Tibial nerve (tissue), 4 donors: ENCODE data around the gene NFKBIA. TPM values are rescaled to one million over a fixed set of nuclear protein-coding genes. Genes with fewer than 3 reads are reported as not detected.
A peak's percentile ranks its signal among the peaks of the same experiment; 100 is the strongest.
"Not testable (repeated sequence)": the region's sequence is repeated elsewhere in the genome, so short reads cannot be mapped to it uniquely, and the experiment has no call there.

Experiments used
- DNase-seq, 2 donors: peaks; one replicate each; pipeline ENCODE4 v3.0.0-alpha.2; 2019; ENCODE audit warnings: low spot score in 2 of 2
- H3K27ac ChIP-seq, 4 donors: fragments of 200-600 bp; sonication (generic) in 3 of 4; one replicate each; pipeline ENCODE4 v1.5.1; 2017 to 2019; ENCODE audit warnings: mild to moderate bottlenecking in 1 of 4
- H3K27me3 ChIP-seq, 2 donors: fragments of 200-600 bp; sonication (generic) in 1 of 2; one replicate each; pipeline versions ENCODE4 v1.5.1 to v1.6.0; 2017 to 2019
- H3K36me3 ChIP-seq, 3 donors: fragments of 200-600 bp; sonication (generic); one replicate each; pipeline ENCODE4 v1.5.1; 2018 to 2019
- H3K4me1 ChIP-seq, 4 donors: fragments of 200-600 bp; sonication (generic) in 3 of 4; one replicate each; pipeline ENCODE4 v1.5.1; 2017 to 2019
- H3K4me3 ChIP-seq, 4 donors: fragments of 200-600 bp; sonication (generic) in 3 of 4; one replicate each; pipeline ENCODE4 v1.5.1; 2017 to 2019; ENCODE audit warnings: mild to moderate bottlenecking in 1 of 4, moderate library complexity in 1 of 4
- H3K9me3 ChIP-seq, 4 donors: fragments of 200-600 bp; sonication (generic) in 3 of 4; one replicate each; pipeline ENCODE4 v1.5.1; 2017 to 2019
- CTCF ChIP-seq, 5 experiments: fragments of 200-600 bp in 3 of 5; fragments of 450-650 bp in 2 of 5; sonication (generic) in 3 of 5; IDR thresholded peaks; one replicate each; pipeline ENCODE4 v1.5.1; 2016 to 2019; ENCODE audit warnings: antibody characterized with exemption in 5 of 5, mild to moderate bottlenecking in 3 of 5, moderate library complexity in 2 of 5
- EP300 ChIP-seq, 2 donors: sonication (generic); formaldehyde crosslinking; IDR thresholded peaks; one replicate each; pipeline ENCODE4 v1.6.1; 2017; ENCODE audit warnings: antibody characterized with exemption in 2 of 2, mild to moderate bottlenecking in 1 of 2
- POLR2A ChIP-seq, 2 donors: fragments of 450-650 bp; IDR thresholded peaks; one replicate each; pipeline ENCODE4 v1.6.1; 2017; ENCODE audit warnings: antibody characterized with exemption in 2 of 2, mild to moderate bottlenecking in 2 of 2, moderate library complexity in 2 of 2
- WGBS, 2 donors: methylation state at CpG; one replicate each; pipeline ENCODE4 v1.1.5; 2018; 5-methylcytosine and 5-hydroxymethylcytosine counted together
- total RNA-seq, 4 donors: library from RNA; depleted of rRNA; stranded (reverse); fragments of >200 nt; gene quantifications; one replicate each; pipeline ENCODE4 v1.1.0, GENCODE V29; 2016

NFKBIA gene
- total RNA-seq, 4 donors from 2014 or later, result 631 to 1,165 (median 930) TPM

GRCh38 chr14:35375558-35376025, 29.0 kb downstream of the NFKBIA start:
- TF ChIP-seq EP300 (IDR thresholded peaks at IDR 0.05), result no peak
- TF ChIP-seq POLR2A (IDR thresholded peaks at IDR 0.05), result no peak
- TF ChIP-seq CTCF (IDR thresholded peaks at IDR 0.05), result no peak
- no peaks in the 10 kb centered on the region for H3K27me3 ChIP-seq
- H3K36me3 ChIP-seq, result no peaks in the 10 kb centered on the region
- H3K9me3 ChIP-seq, result peaks cover 0 to 10% (median 0%) of the 10 kb centered on the region in 4 donors
- H3K4me1 ChIP-seq, result peaks cover 0 to 10% (median 0%) of the 10 kb centered on the region in 4 donors
- 75 to 94% methylated on average over 7 of the region's 7 CpGs for WGBS, 2 donors
- no peak for DNase-seq
- no peak overlapping the region for H3K4me3 ChIP-seq
- no peak overlapping the region for H3K27ac ChIP-seq

- peak overlapping the region in 2 of 4 donors; percentile 16 to 59 for H3K27ac ChIP-seq
- 53 to 83% methylated on average over 7 of the region's 7 CpGs for WGBS, 2 donors
- DNase-seq, result peak; percentile 46 to 78
- no peaks in the 10 kb centered on the region for H3K36me3 ChIP-seq
- H3K27me3 ChIP-seq, result no peaks in the 10 kb centered on the region
- H3K9me3 ChIP-seq, result peaks cover 0 to 10% (median 0%) of the 10 kb centered on the region in 4 donors
- H3K4me1 ChIP-seq, result peaks cover 0 to 22% (median 5%) of the 10 kb centered on the region in 4 donors
- H3K4me3 ChIP-seq, result no peak overlapping the region
- TF ChIP-seq EP300 (IDR thresholded peaks at IDR 0.05), result peak; percentile 65 to 92
- no peak for TF ChIP-seq CTCF (IDR thresholded peaks at IDR 0.05)
These were observed 30.3 kb downstream of the NFKBIA start for GRCh38 chr14:35374263-35374712.

GRCh38 chr14:35373208-35373607, 31.3 kb downstream of the NFKBIA start:
- peaks cover 0 to 33% (median 15%) of the 10 kb centered on the region in 4 donors for H3K4me1 ChIP-seq
- not testable (repeated sequence) for H3K4me3 ChIP-seq, H3K36me3 ChIP-seq, DNase-seq, H3K27me3 ChIP-seq, H3K27ac ChIP-seq
- 88 to 93% methylated on average over 11 of the region's 11 CpGs for WGBS, 2 donors
- H3K9me3 ChIP-seq, result peaks cover 0 to 10% (median 0%) of the 10 kb centered on the region in 4 donors

- Histone ChIP-seq H3K27ac (no peak overlapping the region), H3K9me3 (peaks cover 0 to 10% (median 0%) of the 10 kb centered on the region in 4 donors), H3K4me3 (no peak overlapping the region), H3K4me1 (peaks cover 0 to 56% (median 35%) of the 10 kb centered on the region in 4 donors), H3K27me3 (no peaks in the 10 kb centered on the region), H3K36me3 (no peaks in the 10 kb centered on the region)
- no peak for TF ChIP-seq POLR2A (IDR thresholded peaks at IDR 0.05)
- TF ChIP-seq EP300 (IDR thresholded peaks at IDR 0.05), result no peak
- TF ChIP-seq CTCF (IDR thresholded peaks at IDR 0.05), result no peak
- 77 to 85% methylated on average over 5 of the region's 5 CpGs for WGBS, 2 donors
- no peak for DNase-seq
These were observed 33.6 kb downstream of the NFKBIA start for GRCh38 chr14:35370969-35371368.

- H3K9me3 ChIP-seq, result peaks cover 0 to 10% (median 0%) of the 10 kb centered on the region in 4 donors
- H3K27ac ChIP-seq, result peak overlapping the region in 3 of 4 donors; percentile 62 to 94 (median 90)
- H3K4me1 ChIP-seq, result peaks cover 0 to 67% (median 47%) of the 10 kb centered on the region in 4 donors
- no peaks in the 10 kb centered on the region for H3K36me3 ChIP-seq
- no peak overlapping the region for H3K4me3 ChIP-seq
- TF ChIP-seq POLR2A (IDR thresholded peaks at IDR 0.05) (no peak), EP300 (IDR thresholded peaks at IDR 0.05) (peak in 1 of 2 donors; percentile 54), CTCF (IDR thresholded peaks at IDR 0.05) (no peak)
- 75% methylated on average over 14 to 24 of the region's 24 CpGs for WGBS, 2 donors
- DNase-seq, result no peak
- no peaks in the 10 kb centered on the region for H3K27me3 ChIP-seq
These were observed 34.8 kb downstream of the NFKBIA start for GRCh38 chr14:35369701-35370191.
